Thoracic aorta (tissue), 2 donors: ENCODE data around the gene SLC25A11. TPM values are rescaled to one million over a fixed set of nuclear protein-coding genes. Genes with fewer than 3 reads are reported as not detected.

ENCODE experiments used
- ATAC-seq: fragments of 150-250 bp; one replicate; pipeline ENCODE4 v1.8.0; 2017; ENCODE audit warnings: low read depth; ENCODE audit not compliant: insufficient number of reproducible peaks, low FRiP score
- DNase-seq: peaks from one replicate; pipeline ENCODE4 v3.0.0-alpha.2; 2020; ENCODE audit warnings: low spot score
- H3K27ac ChIP-seq, 2 donors: fragments of 200-600 bp; sonication (generic); 1 replicate in 1 of 2; 2 replicates in 1 of 2; pipeline ENCODE4 v1.5.1; 2016; ENCODE audit warnings: mild to moderate bottlenecking in 2 of 2, moderate library complexity in 2 of 2
- H3K27me3 ChIP-seq: fragments of 200-600 bp; sonication (generic); replicated peaks from 2 replicates; pipeline ENCODE4 v1.6.0; 2016; ENCODE audit warnings: mild to moderate bottlenecking; ENCODE audit not compliant: insufficient read depth
- H3K36me3 ChIP-seq: fragments of 200-600 bp; sonication (generic); one replicate; pipeline ENCODE4 v1.5.1; 2016
- H3K4me1 ChIP-seq, 2 donors: fragments of 200-600 bp; sonication (generic); 1 replicate in 1 of 2; 2 replicates in 1 of 2; pipeline versions ENCODE4 v1.5.1 to v1.6.0; 2016; ENCODE audit warnings: low read depth in 2 of 2, mild to moderate bottlenecking in 1 of 2; ENCODE audit not compliant: control insufficient read depth in 1 of 2
- H3K4me3 ChIP-seq: fragments of 200-600 bp; sonication (generic); 2 replicates; pipeline ENCODE4 v1.5.1; 2016; ENCODE audit warnings: mild to moderate bottlenecking
- H3K9me3 ChIP-seq: fragments of 200-600 bp; sonication (generic); 2 replicates; pipeline ENCODE4 v1.5.1; 2016
- CTCF ChIP-seq: fragments of 200-600 bp; sonication (generic); IDR thresholded peaks from one replicate; pipeline ENCODE4 v1.5.1; 2019; ENCODE audit warnings: antibody characterized with exemption
- total RNA-seq, 2 donors: library from RNA; depleted of rRNA; stranded (reverse); fragments of >200 nt; gene quantifications; one replicate each; pipeline versions ENCODE4 v1.1.0 to v1.2.3, GENCODE V29; 2016

The SLC25A11 gene, protein sequence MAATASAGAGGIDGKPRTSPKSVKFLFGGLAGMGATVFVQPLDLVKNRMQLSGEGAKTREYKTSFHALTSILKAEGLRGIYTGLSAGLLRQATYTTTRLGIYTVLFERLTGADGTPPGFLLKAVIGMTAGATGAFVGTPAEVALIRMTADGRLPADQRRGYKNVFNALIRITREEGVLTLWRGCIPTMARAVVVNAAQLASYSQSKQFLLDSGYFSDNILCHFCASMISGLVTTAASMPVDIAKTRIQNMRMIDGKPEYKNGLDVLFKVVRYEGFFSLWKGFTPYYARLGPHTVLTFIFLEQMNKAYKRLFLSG
- total RNA-seq, result 10 to 100 TPM; 27.0 to 39.7 TPM

DNA sequence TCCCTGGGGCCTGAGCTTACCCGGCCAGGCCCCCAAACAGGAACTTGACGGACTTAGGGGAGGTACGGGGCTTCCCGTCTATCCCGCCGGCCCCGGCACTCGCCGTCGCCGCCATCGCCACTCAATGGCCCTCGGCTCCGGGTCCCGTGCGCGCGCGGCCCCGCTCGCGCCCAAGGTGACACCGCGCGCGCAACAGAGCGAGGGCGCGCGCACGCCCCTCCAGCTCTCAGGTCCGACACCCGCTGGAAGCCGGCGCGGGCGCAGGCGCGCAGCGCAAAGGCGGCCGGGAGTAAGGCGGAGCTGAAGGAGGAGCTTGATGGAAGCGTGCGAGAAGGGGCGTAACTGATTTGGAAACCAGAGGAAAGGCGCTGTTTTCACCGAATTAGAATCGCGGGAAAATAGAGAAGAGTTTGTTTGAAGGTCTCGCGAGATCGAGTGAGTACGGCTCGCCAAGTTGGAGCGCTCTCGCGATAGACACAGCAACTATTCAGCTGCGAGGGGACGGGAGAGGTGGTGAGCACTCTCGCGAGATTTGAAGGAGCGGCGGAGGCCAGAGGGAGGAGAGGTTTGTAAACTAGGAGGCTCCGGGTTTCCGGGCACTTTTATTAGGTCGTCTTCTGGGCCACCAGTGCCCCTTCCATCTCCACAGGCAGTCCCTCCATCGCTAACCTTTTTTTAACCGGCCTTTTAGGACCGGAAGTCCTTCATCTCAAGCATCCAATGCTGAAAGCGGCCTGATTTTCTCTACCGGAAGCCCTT, at the start of gene SLC25A11, which contains the start of gene RNF167:
Gene SLC25A11 (minus strand): TSS at position 251 of the 759 bp plus-strand sequence. CDS start 136 bp downstream, at position 115.
Gene RNF167 (plus strand): TSS at position 473 of the 759 bp plus-strand sequence. CDS start 642 bp downstream, outside the sequence.
- Histone ChIP-seq H3K4me3 (peak within 1 kb of the TSS; percentile 92), H3K9me3 (no peaks in the 10 kb centered on the region), H3K27ac (peak within 1 kb of the TSS; percentile 76 to 95), H3K27me3 (no peaks in the 10 kb centered on the region), H3K4me1 (peaks cover 26 to 56% of the 10 kb centered on the region in 2 donors), H3K36me3 (peaks cover 22% of the 10 kb centered on the region)
- DNase-seq (peak; percentile 88), ATAC-seq (peak; percentile 95)
- TF ChIP-seq CTCF, result peak; percentile 16

DNA sequence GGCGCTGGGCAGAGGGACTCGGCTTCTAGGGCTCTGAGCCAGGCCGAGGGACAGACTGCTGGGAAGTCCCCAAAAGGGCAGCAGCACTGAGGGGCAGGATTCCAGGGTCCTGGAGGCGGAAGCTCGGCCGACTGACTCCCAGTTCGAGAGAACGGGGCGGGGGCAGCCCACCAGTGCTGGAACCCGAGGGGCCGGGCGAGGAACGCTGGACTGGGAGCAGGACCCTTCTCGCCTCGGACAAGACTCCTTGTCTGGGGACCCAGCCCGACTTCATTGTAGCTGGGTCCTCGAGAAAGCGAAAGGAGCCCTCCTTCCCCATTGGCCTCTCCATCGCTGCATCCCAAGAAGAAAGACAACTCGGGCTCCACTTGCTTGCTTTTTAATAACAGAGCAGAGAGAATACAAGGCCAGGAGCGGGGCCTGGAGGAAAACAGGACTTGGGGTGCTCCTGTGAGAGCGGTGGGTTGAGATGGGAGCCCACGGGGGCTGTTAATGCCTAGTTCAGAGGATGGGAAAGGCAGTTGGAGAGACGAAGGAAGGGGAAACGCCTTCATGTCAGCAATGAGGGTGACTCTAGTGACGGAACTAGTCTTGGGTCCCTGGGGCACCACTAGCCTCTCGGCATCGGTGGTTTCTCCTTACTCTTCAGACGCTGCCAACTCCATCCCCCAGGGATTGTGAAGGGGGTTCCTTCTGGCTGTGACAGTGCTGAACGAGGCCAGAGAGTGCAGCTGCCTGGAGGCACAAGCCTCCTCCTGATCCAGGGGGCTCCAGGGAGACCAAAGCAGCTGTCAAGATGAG, 48.1 kb upstream of the SLC25A11 start:
- DNase-seq (no peak), ATAC-seq (no peak)
- no peak for TF ChIP-seq CTCF
- H3K4me1 ChIP-seq, result peaks cover 10 to 30% of the 10 kb centered on the region in 2 donors
- no peaks in the 10 kb centered on the region for H3K36me3 ChIP-seq
- peak overlapping the region; percentile 89 to 91 for H3K27ac ChIP-seq
- no peaks in the 10 kb centered on the region for H3K27me3 ChIP-seq
- peak overlapping the region; percentile 82 for H3K4me3 ChIP-seq
- no peaks in the 10 kb centered on the region for H3K9me3 ChIP-seq

GRCh38 chr17:4986951-4987766, 47.3 kb upstream of the SLC25A11 start, which contains the start of gene CAMTA2:
CAMTA2 (minus strand) TSS chr17:4987675; CDS start chr17:4986222, 1,453 bp downstream.
- TF ChIP-seq CTCF, result peak; percentile 66
- ATAC-seq, result peak; percentile 64

DNA sequence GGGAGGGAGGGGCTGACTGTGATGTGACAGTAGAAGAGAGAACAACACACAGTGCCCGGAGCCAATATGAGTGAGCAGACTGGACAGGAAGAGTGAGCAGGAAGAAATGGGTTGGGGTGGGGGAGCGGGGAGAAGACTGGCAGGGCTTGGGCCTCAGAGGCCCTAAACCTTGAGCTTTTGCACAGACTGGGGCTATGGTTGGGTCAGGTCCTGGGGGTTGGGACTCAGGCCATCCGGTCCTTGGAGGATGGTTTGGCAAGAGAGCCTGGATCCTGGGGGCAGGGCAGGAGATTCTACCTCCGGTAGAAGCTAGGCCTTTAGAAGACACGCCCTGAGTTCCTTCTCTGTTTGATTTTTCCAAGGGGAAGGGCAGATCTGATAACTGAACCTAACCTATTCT, 46.6 kb upstream of the SLC25A11 start:
- TF ChIP-seq CTCF, result no peak
- peak; percentile 3 for ATAC-seq
- H3K4me3 ChIP-seq, result peak overlapping the region; percentile 82
- no peaks in the 10 kb centered on the region for H3K9me3 ChIP-seq
- H3K27ac ChIP-seq, result peak overlapping the region; percentile 89 to 91
- H3K4me1 ChIP-seq, result peaks cover 10 to 30% of the 10 kb centered on the region in 2 donors
- H3K27me3 ChIP-seq, result no peaks in the 10 kb centered on the region
- H3K36me3 ChIP-seq, result peaks cover 8% of the 10 kb centered on the region
- DNase-seq, result no peak

More at GRCh38 chr17:4986951-4987766, 47.3 kb upstream of the SLC25A11 start, which contains the start of gene CAMTA2:
- Histone ChIP-seq H3K9me3 (no peaks in the 10 kb centered on the region), H3K4me1 (peaks cover 10 to 30% of the 10 kb centered on the region in 2 donors), H3K36me3 (peaks cover 6% of the 10 kb centered on the region), H3K27me3 (no peaks in the 10 kb centered on the region), H3K27ac (peak within 1 kb of the TSS; percentile 89 to 91), H3K4me3 (peak within 1 kb of the TSS; percentile 82)
- peak; percentile 75 for DNase-seq
